ENCODE results near the gene VANGL1. TPM values are rescaled to one million over a fixed set of nuclear protein-coding genes. Genes with fewer than 3 reads are reported as not detected.

Gene VANGL1
- polyA plus RNA-seq, 4 donors = 14.8 to 16.8 (median 16.4) TPM

- no peak for DNase-seq (ENCODE audit: low read depth in 4 of 4, low spot score in 3 of 4)
Observed at GRCh38 chr1:115666206-115666605, 24.4 kb downstream of the VANGL1 start.

- no peak for DNase-seq (ENCODE audit: low read depth in 4 of 4, low spot score in 3 of 4)
Observed at GRCh38 chr1:115666702-115667101, 24.9 kb downstream of the VANGL1 start.

GRCh38 chr1:115668579-115668978 is 26.8 kb downstream of the VANGL1 start:
- DNase-seq (ENCODE audit: low read depth in 4 of 4, low spot score in 3 of 4) = no peak

- no peak for DNase-seq (ENCODE audit: low read depth in 4 of 4, low spot score in 3 of 4)
Observed at GRCh38 chr1:115669002-115669673, 27.4 kb downstream of the VANGL1 start.

GRCh38 chr1:115669886-115670285 is 28.1 kb downstream of the VANGL1 start:
- DNase-seq (ENCODE audit: low read depth in 4 of 4, low spot score in 3 of 4) = no peak

GRCh38 chr1:115670476-115671175 is 28.9 kb downstream of the VANGL1 start:
- no peak for DNase-seq (ENCODE audit: low read depth in 4 of 4, low spot score in 3 of 4)

- DNase-seq (ENCODE audit: low read depth in 4 of 4, low spot score in 3 of 4) = no peak
Observed at GRCh38 chr1:115671176-115671934, 29.6 kb downstream of the VANGL1 start.

GRCh38 chr1:115672224-115673009 is 30.6 kb downstream of the VANGL1 start:
- no peak for DNase-seq (ENCODE audit: low read depth in 4 of 4, low spot score in 3 of 4)

GRCh38 chr1:115676498-115677181 is 34.9 kb downstream of the VANGL1 start:
- no peak for DNase-seq (ENCODE audit: low read depth in 4 of 4, low spot score in 3 of 4)

- DNase-seq (ENCODE audit: low read depth in 4 of 4, low spot score in 3 of 4) = peak in 2 of 4 donors; percentile 30 to 44
Observed at GRCh38 chr1:115677182-115677555, 35.4 kb downstream of the VANGL1 start.

GRCh38 chr1:115677565-115677964 is 35.8 kb downstream of the VANGL1 start:
- no peak for DNase-seq (ENCODE audit: low read depth in 4 of 4, low spot score in 3 of 4)

- DNase-seq (ENCODE audit: low read depth in 4 of 4, low spot score in 3 of 4) = no peak
Observed at GRCh38 chr1:115678141-115678540, 36.4 kb downstream of the VANGL1 start.

- no peak for DNase-seq (ENCODE audit: low read depth in 4 of 4, low spot score in 3 of 4)
Observed at GRCh38 chr1:115679141-115679611, 37.4 kb downstream of the VANGL1 start.

GRCh38 chr1:115680730-115681111 is 39.0 kb downstream of the VANGL1 start:
- no peak for DNase-seq (ENCODE audit: low read depth in 4 of 4, low spot score in 3 of 4)

- no peak for DNase-seq (ENCODE audit: low read depth in 4 of 4, low spot score in 3 of 4)
Observed at GRCh38 chr1:115682792-115683191, 41.0 kb downstream of the VANGL1 start.

- DNase-seq (ENCODE audit: low read depth in 4 of 4, low spot score in 3 of 4) = no peak
Observed at GRCh38 chr1:115685029-115685705, 43.4 kb downstream of the VANGL1 start.

GRCh38 chr1:115687744-115688143 is 46.0 kb downstream of the VANGL1 start:
- no peak for DNase-seq (ENCODE audit: low read depth in 4 of 4, low spot score in 3 of 4)

- DNase-seq (ENCODE audit: low read depth in 4 of 4, low spot score in 3 of 4) = no peak
Observed at GRCh38 chr1:115690972-115691371, 49.2 kb downstream of the VANGL1 start.

GRCh38 chr1:115692224-115692623 is 50.5 kb downstream of the VANGL1 start:
- no peak for DNase-seq (ENCODE audit: low read depth in 4 of 4, low spot score in 3 of 4)

GRCh38 chr1:115694805-115695204 is 53.0 kb downstream of the VANGL1 start:
- no peak for DNase-seq (ENCODE audit: low read depth in 4 of 4, low spot score in 3 of 4)

Measured in right renal pelvis (tissue), 4 donors.